NOMO-1 treated with DMSO at 0.1 percent for 48 hours (cell line): ENCODE results near the gene CYP2A13.
"Not testable (repeated sequence)": the region's sequence is repeated elsewhere in the genome, so short reads cannot be mapped to it uniquely, and the experiment has no call there.

Experiments used
- DNase-seq: peaks from one replicate; lab custom pipeline; 2025; ENCODE audit not compliant: unreplicated experiment; lab: John Stamatoyannopoulos, UW

CYP2A13 gene

GRCh38 chr19:41116261-41116660 lies 28.0 kb downstream of the CYP2A13 start:
- no peak for DNase-seq

- DNase-seq: peak; percentile 57
These were observed 33.0 kb downstream of the CYP2A13 start for GRCh38 chr19:41120929-41121911.

GRCh38 chr19:41122846-41123245 lies 34.6 kb downstream of the CYP2A13 start:
- DNase-seq: not testable (repeated sequence)

GRCh38 chr19:41123716-41124294 lies 35.6 kb downstream of the CYP2A13 start:
- no peak for DNase-seq

- DNase-seq: peak; percentile 11
These were observed 38.5 kb downstream of the CYP2A13 start for GRCh38 chr19:41126765-41127203.

GRCh38 chr19:41127362-41127761 lies 39.1 kb downstream of the CYP2A13 start:
- DNase-seq: not testable (repeated sequence)

GRCh38 chr19:41127801-41128300 lies 39.6 kb downstream of the CYP2A13 start:
- peak; percentile 16 for DNase-seq

- no peak for DNase-seq
These were observed 40.4 kb downstream of the CYP2A13 start for GRCh38 chr19:41128692-41129091.

- no peak for DNase-seq
These were observed 42.9 kb downstream of the CYP2A13 start for GRCh38 chr19:41131186-41131585.

GRCh38 chr19:41133260-41133659 lies 45.0 kb downstream of the CYP2A13 start:
- no peak for DNase-seq

GRCh38 chr19:41134616-41135015 lies 46.4 kb downstream of the CYP2A13 start:
- DNase-seq: no peak

GRCh38 chr19:41135390-41136384 lies 47.4 kb downstream of the CYP2A13 start:
- peak; percentile 41 for DNase-seq

GRCh38 chr19:41136636-41137455 lies 48.6 kb downstream of the CYP2A13 start:
- no peak for DNase-seq

GRCh38 chr19:41144403-41144802 lies 56.2 kb downstream of the CYP2A13 start:
- peak; percentile 66 for DNase-seq
